Measurements from ENCODE around the gene PLCB3. TPM values are rescaled to one million over a fixed set of nuclear protein-coding genes. Genes with fewer than 3 reads are reported as not detected.

The PLCB3 gene
- total and polyA plus RNA-seq, 10 of the 15 experiments (the other 5 are each of a cell fraction or from before 2014, with no cell fraction given), result 0.03 to 10.3 (median 3.3) TPM

GRCh38 chr11:64303109-64304031, 52.0 kb downstream of the PLCB3 start:
- intact Hi-C loops (cut with micrococcal nuclease; ENCODE audit: unreplicated experiment), result loop anchor here (1.0 to 5.0 kb wide), 3 partner anchors 63 to 631 kb away; partner anchors contain the start of genes ATL3 and FKBP2
- in situ Hi-C loops (cut with MboI), result loop anchor here (5.0 kb wide), 1 partner anchor 101 kb away; no protein-coding TSS in a partner anchor
- no peaks in the 10 kb centered on the region for H4K20me1 ChIP-seq (ENCODE audit: control insufficient read depth, insufficient read depth)
- WGBS (ENCODE audit: insufficient coverage, insufficient replicate concordance, low lambda C conversion rate, missing lambda C conversion rate), result 62% methylated on average over 13 of the region's 13 CpGs
- no peak overlapping the region for H2AFZ ChIP-seq (ENCODE audit: control insufficient read depth, low read depth, low read length)
- no peaks in the 10 kb centered on the region for H3K9me3 ChIP-seq (replicated peaks; ENCODE audit: control insufficient read depth, insufficient read depth, low read length)
- peak overlapping the region; percentile 81; the same call in 1 of the 2 replicates for H3K9ac ChIP-seq (ENCODE audit: control insufficient read depth, insufficient read depth, low read length)
- H3K36me3 ChIP-seq (ENCODE audit: control insufficient read depth in 2 of 2, insufficient read depth in 2 of 2, low read length in 1 of 2), result peaks cover 0 to 3% of the 10 kb centered on the region in 2 experiments; a peak in 2 of 4 replicates
- peak overlapping the region; percentile 72 for H3K4me3 ChIP-seq
- ChIA-PET RAD21 (ENCODE audit: unreplicated experiment) (interaction anchor here (0.9 to 5.8 kb wide), 14 partner anchors 14 to 97 kb away, joined by 3 to 125 read pairs (median 6); partner anchors contain the start of genes FERMT3, FKBP2, GPR137 and NUDT22), CTCF (interaction anchor here (0.7 to 5.8 kb wide), 23 partner anchors 11 to 369 kb away, joined by 3 to 238 read pairs (median 7); partner anchors contain the start of genes BAD, CCDC88B, FERMT3 and GPR137), SMC1A (ENCODE audit: uncharacterized antibody, unreplicated experiment) (interaction anchor here (0.7 to 5.7 kb wide), 10 partner anchors 14 to 151 kb away, joined by 3 to 98 read pairs (median 6); partner anchors contain the start of genes FERMT3, PRDX5 and TRMT112), POLR2A (interaction anchor here (0.6 to 5.8 kb wide), 15 partner anchors 14 to 319 kb away, joined by 3 to 70 read pairs (median 6); partner anchors contain the start of genes BAD, FERMT3, FKBP2 and NUDT22)
- no TSS peak for BruUV-seq (replicated peaks)
- TF ChIP-seq GABPA (IDR thresholded peaks at IDR 0.05; ENCODE audit: low read depth) (no peak), ETV6 (conservative IDR thresholded peaks at IDR 0.05 in 1 of 2, IDR thresholded peaks at IDR 0.05 in 1 of 2; ENCODE audit: borderline replicate concordance in 1 of 2, low read depth in 1 of 2) (no peak), E4F1 (IDR thresholded peaks at IDR 0.05; ENCODE audit: borderline replicate concordance, partially characterized antibody) (no peak), CHD2 (IDR thresholded peaks at IDR 0.05; ENCODE audit: borderline replicate concordance, low read depth, low read length) (no peak), RELA (IDR thresholded peaks at IDR 0.05; ENCODE audit: borderline replicate concordance, partially characterized antibody) (no peak), SMC3 (IDR thresholded peaks at IDR 0.05; ENCODE audit: borderline replicate concordance, low read length) (no peak), STAT3 (IDR thresholded peaks at IDR 0.05; ENCODE audit: low read depth, low read length) (no peak)
- FAIRE-seq (no peak), ATAC-seq (no peak), DNase-seq (ENCODE audit: low read depth, low spot score) (no peak)
- peak overlapping the region; percentile 46 for H3K4me2 ChIP-seq (ENCODE audit: control insufficient read depth, insufficient read depth)
- peaks cover 22% of the 10 kb centered on the region for H3K79me2 ChIP-seq (ENCODE audit: control insufficient read depth, insufficient read depth, low read length)
- H3K27me3 ChIP-seq (replicated peaks in 1 of 2; ENCODE audit: control insufficient read depth in 2 of 2, insufficient read depth in 2 of 2, low read length in 1 of 2), result peaks cover 5 to 17% of the 10 kb centered on the region in 2 experiments; a peak in 3 of 4 replicates
- H3K27ac ChIP-seq (ENCODE audit: control insufficient read depth, insufficient read depth), result peak overlapping the region; percentile 90; the same call in 1 of the 2 replicates
- H3K4me1 ChIP-seq (ENCODE audit: control insufficient read depth, insufficient read depth, low read length), result peaks cover 27% of the 10 kb centered on the region
